ENCODE results near the gene ECT2. TPM values are rescaled to one million over a fixed set of nuclear protein-coding genes. Genes with fewer than 3 reads are reported as not detected.

Gene ECT2
- total and polyA plus RNA-seq, 7 donors, result 1.9 to 6.9 (median 2.2) TPM

GRCh38 chr3:172811099-172811498 lies 60.6 kb downstream of the ECT2 start:
- WGBS, 3 donors, result 98 to 99% (median 98%) methylated on average over 4 of the region's 4 CpGs
- H3K9me3 ChIP-seq, result no peaks in the 10 kb centered on the region
- no peaks in the 10 kb centered on the region for H3K36me3 ChIP-seq (ENCODE audit: insufficient read depth in 1 of 2, low read depth in 1 of 2)
- ATAC-seq (no peak), DNase-seq (no peak)
- no peak overlapping the region for H3K27ac ChIP-seq
- no peak overlapping the region for H3K4me3 ChIP-seq
- no peak for TF ChIP-seq CTCF (IDR thresholded peaks at IDR 0.05)
- no peaks in the 10 kb centered on the region for H3K27me3 ChIP-seq (ENCODE audit: insufficient read depth in 3 of 3, low read length in 2 of 3)
- no peaks in the 10 kb centered on the region for H3K4me1 ChIP-seq
- intact Hi-C loops (cut with DNase I), result no loop called here

GRCh38 chr3:172813462-172813861 lies 62.9 kb downstream of the ECT2 start:
- no peaks in the 10 kb centered on the region for H3K36me3 ChIP-seq (ENCODE audit: insufficient read depth in 1 of 2, low read depth in 1 of 2)
- no peak for TF ChIP-seq CTCF (IDR thresholded peaks at IDR 0.05)
- H3K4me3 ChIP-seq, result no peak overlapping the region
- 96 to 99% (median 97%) methylated on average over 3 of the region's 3 CpGs for whole genome bisulfite sequencing, 3 donors
- no peaks in the 10 kb centered on the region for H3K27me3 ChIP-seq (ENCODE audit: insufficient read depth in 3 of 3, low read length in 2 of 3)
- ATAC-seq (no peak), DNase-seq (no peak)
- no peak overlapping the region for H3K27ac ChIP-seq
- intact Hi-C loops (cut with DNase I), result no loop called here
- no peaks in the 10 kb centered on the region for H3K9me3 ChIP-seq
- no peaks in the 10 kb centered on the region for H3K4me1 ChIP-seq

GRCh38 chr3:172814738-172815137 lies 64.2 kb downstream of the ECT2 start:
- no peak overlapping the region for H3K4me3 ChIP-seq
- H3K27me3 ChIP-seq (ENCODE audit: insufficient read depth in 3 of 3, low read length in 2 of 3), result no peaks in the 10 kb centered on the region
- intact Hi-C loops (cut with DNase I), result no loop called here
- TF ChIP-seq CTCF (IDR thresholded peaks at IDR 0.05), result no peak
- no peaks in the 10 kb centered on the region for H3K9me3 ChIP-seq
- no peak for ATAC-seq
- no peaks in the 10 kb centered on the region for H3K4me1 ChIP-seq
- no peaks in the 10 kb centered on the region for H3K36me3 ChIP-seq (ENCODE audit: insufficient read depth in 1 of 2, low read depth in 1 of 2)
- 71 to 82% (median 79%) methylated on average over 1 of the region's 1 CpG for WGBS, 3 donors
- DNase-seq, result no peak
- no peak overlapping the region for H3K27ac ChIP-seq

DNA sequence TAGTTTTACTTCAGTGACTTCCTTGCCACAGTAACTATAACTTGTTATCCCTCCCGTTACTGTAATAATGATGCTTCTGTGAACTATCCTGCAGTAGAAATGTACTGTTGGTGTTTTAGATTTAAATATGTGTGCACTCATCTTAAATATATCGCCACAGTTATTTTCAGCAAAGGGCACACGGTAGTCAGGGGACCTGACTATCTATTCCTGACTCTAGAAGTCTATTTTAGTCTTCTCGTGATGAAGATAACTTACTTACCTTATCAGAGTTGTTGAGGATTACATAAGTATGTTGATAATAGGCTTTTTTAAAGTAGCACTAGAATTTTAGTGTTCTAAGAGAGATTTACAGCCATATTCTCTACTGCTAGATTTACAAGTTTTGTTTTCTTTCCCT lies 65.3 kb downstream of the ECT2 start:
- no peaks in the 10 kb centered on the region for H3K36me3 ChIP-seq (ENCODE audit: insufficient read depth in 1 of 2, low read depth in 1 of 2)
- TF ChIP-seq CTCF (IDR thresholded peaks at IDR 0.05), result no peak
- no peaks in the 10 kb centered on the region for H3K4me1 ChIP-seq
- no peak for ATAC-seq
- H3K27me3 ChIP-seq (ENCODE audit: insufficient read depth in 3 of 3, low read length in 2 of 3), result no peaks in the 10 kb centered on the region
- intact Hi-C loops (cut with DNase I), result no loop called here
- H3K9me3 ChIP-seq, result no peaks in the 10 kb centered on the region
- no peak overlapping the region for H3K4me3 ChIP-seq
- no peak for DNase-seq
- WGBS, 3 donors, result 67 to 89% (median 79%) methylated on average over 4 of the region's 4 CpGs
- no peak overlapping the region for H3K27ac ChIP-seq

GRCh38 chr3:172816281-172816680 lies 65.8 kb downstream of the ECT2 start:
- Histone ChIP-seq H3K27ac (no peak overlapping the region), H3K36me3 (ENCODE audit: insufficient read depth in 1 of 2, low read depth in 1 of 2) (no peaks in the 10 kb centered on the region), H3K4me3 (no peak overlapping the region), H3K4me1 (no peaks in the 10 kb centered on the region), H3K27me3 (ENCODE audit: insufficient read depth in 3 of 3, low read length in 2 of 3) (no peaks in the 10 kb centered on the region), H3K9me3 (no peaks in the 10 kb centered on the region)
- intact Hi-C loops (cut with DNase I), result no loop called here
- no peak for TF ChIP-seq CTCF (IDR thresholded peaks at IDR 0.05)
- DNase-seq, result no peak
- no peak for ATAC-seq
